HEK293 (cell line): ENCODE results near the gene LSM5.

Source experiments
- CTCF ChIA-PET: fragments of 350-600 bp; formaldehyde crosslinking; extraction: SDS; loops from one replicate; lab custom pipeline; 2021; ENCODE audit warnings: antibody characterized with exemption; lab: Yijun Ruan, JAX
- POLR2A ChIA-PET: fragments of 300-600 bp; formaldehyde crosslinking; extraction: SDS; loops from one replicate; lab custom pipeline; 2020; ENCODE audit warnings: antibody characterized with exemption, inconsistent platforms; lab: Yijun Ruan, JAX
- H3K27ac ChIP-seq: fragments of 200-500 bp; sonication (Bioruptor generic); 2 replicates; pipeline ENCODE4 v1.5.1; 2014; ENCODE audit warnings: low read depth, low read length, control low read depth, inconsistent platforms; ENCODE audit errors: extremely low read depth
- H3K36me3 ChIP-seq, 2 experiments: fragments of 200-500 bp in 1 of 2; sonication (Bioruptor generic) in 1 of 2; 1 replicate in 1 of 2; 2 replicates in 1 of 2; pipeline ENCODE4 v1.5.1; 2014 to 2017; ENCODE audit warnings: inconsistent platforms in 2 of 2, low read length in 2 of 2; ENCODE audit not compliant: control insufficient read depth in 2 of 2, insufficient read depth in 1 of 2
- H3K4me1 ChIP-seq: fragments of 200-500 bp; sonication (Bioruptor generic); 2 replicates; pipeline ENCODE4 v1.5.1; 2014; ENCODE audit warnings: mild to moderate bottlenecking, low read length, inconsistent platforms; ENCODE audit not compliant: control insufficient read depth, insufficient read depth
- H3K4me3 ChIP-seq: 2 replicates; pipeline ENCODE4 v1.5.1; 2011; ENCODE audit warnings: low read depth, mild to moderate bottlenecking, control low read depth, low read length, moderate library complexity
- H3K9me3 ChIP-seq: fragments of 200-500 bp; sonication (Bioruptor generic); 2 replicates; pipeline ENCODE4 v1.5.1; 2014; ENCODE audit warnings: low read depth, low read length, inconsistent platforms; ENCODE audit not compliant: control insufficient read depth, insufficient read depth
- BCL11B ChIP-seq: fragments of 450-650 bp; formaldehyde crosslinking; IDR thresholded peaks from 2 replicates; pipeline ENCODE4 v1.5.1; 2016; ENCODE audit warnings: low read depth, missing biosample characterization, missing genetic modification characterization
- FEZF1 ChIP-seq: fragments of 450-650 bp; formaldehyde crosslinking; IDR thresholded peaks from 2 replicates; pipeline ENCODE4 v1.5.1; 2016; ENCODE audit warnings: missing biosample characterization, missing genetic modification characterization
- GLI4 ChIP-seq: fragments of 450-650 bp; formaldehyde crosslinking; IDR thresholded peaks from 2 replicates; pipeline ENCODE4 v1.5.1; 2016; ENCODE audit warnings: missing biosample characterization, missing genetic modification characterization
- HOXC10 ChIP-seq: sonication (generic); formaldehyde crosslinking; IDR thresholded peaks from 2 replicates; pipeline ENCODE4 v1.8.1; 2023; ENCODE audit warnings: mild to moderate bottlenecking, missing genetic modification reagents
- HOXD13 ChIP-seq: sonication (generic); formaldehyde crosslinking; IDR thresholded peaks from 2 replicates; pipeline ENCODE4 v1.8.0; 2022; ENCODE audit warnings: missing genetic modification reagents, borderline replicate concordance
- KLF8 ChIP-seq: fragments of 450-650 bp; formaldehyde crosslinking; IDR thresholded peaks from 2 replicates; pipeline ENCODE4 v1.5.1; 2016; ENCODE audit warnings: missing biosample characterization, missing genetic modification characterization
- MZF1 ChIP-seq: fragments of 450-650 bp; formaldehyde crosslinking; IDR thresholded peaks from 2 replicates; pipeline ENCODE4 v1.5.1; 2017; ENCODE audit warnings: missing biosample characterization, missing genetic modification characterization, borderline replicate concordance
- OVOL3 ChIP-seq: fragments of 450-650 bp; formaldehyde crosslinking; IDR thresholded peaks from 2 replicates; pipeline ENCODE4 v1.5.1; 2016; ENCODE audit warnings: missing biosample characterization, missing genetic modification characterization
- REST ChIP-seq: fragments of 450-650 bp; formaldehyde crosslinking; IDR thresholded peaks from 2 replicates; pipeline ENCODE4 v1.5.1; 2016; ENCODE audit warnings: missing biosample characterization, missing genetic modification characterization
- SCRT1 ChIP-seq: fragments of 450-650 bp; formaldehyde crosslinking; IDR thresholded peaks from 2 replicates; pipeline ENCODE4 v1.5.1; 2016; ENCODE audit warnings: missing biosample characterization, missing genetic modification characterization, borderline replicate concordance
- SP7 ChIP-seq: fragments of 450-650 bp; formaldehyde crosslinking; IDR thresholded peaks from 2 replicates; pipeline ENCODE4 v1.5.1; 2016; ENCODE audit warnings: missing biosample characterization, missing genetic modification characterization
- TRIM28 ChIP-seq: IDR thresholded peaks from 2 replicates; pipeline ENCODE4 v1.6.1; 2011; ENCODE audit warnings: low read length, control low read depth, borderline replicate concordance
- WT1 ChIP-seq: fragments of 450-650 bp; formaldehyde crosslinking; IDR thresholded peaks from 2 replicates; pipeline ENCODE4 v1.5.1; 2016; ENCODE audit warnings: missing biosample characterization, missing genetic modification characterization
- ZBTB17 ChIP-seq: fragments of 450-650 bp; formaldehyde crosslinking; IDR thresholded peaks from 2 replicates; pipeline ENCODE4 v1.5.1; 2016; ENCODE audit warnings: missing biosample characterization, missing genetic modification characterization
- ZBTB48 ChIP-seq: fragments of 450-650 bp; formaldehyde crosslinking; IDR thresholded peaks from 2 replicates; pipeline ENCODE4 v1.5.1; 2016; ENCODE audit warnings: missing biosample characterization, missing genetic modification characterization
- ZBTB7A ChIP-seq: fragments of 450-650 bp; formaldehyde crosslinking; IDR thresholded peaks from 2 replicates; pipeline ENCODE4 v1.5.1; 2016; ENCODE audit warnings: low read depth, missing biosample characterization, missing genetic modification characterization
- ZNF324 ChIP-seq: fragments of 450-650 bp; formaldehyde crosslinking; IDR thresholded peaks from 2 replicates; pipeline ENCODE4 v1.5.1; 2016; ENCODE audit warnings: missing biosample characterization, missing genetic modification characterization
- ZNF362 ChIP-seq: fragments of 450-650 bp; formaldehyde crosslinking; IDR thresholded peaks from 2 replicates; pipeline ENCODE4 v1.5.1; 2016; ENCODE audit warnings: missing biosample characterization, missing genetic modification characterization
- ZNF473 ChIP-seq: fragments of 450-650 bp; formaldehyde crosslinking; IDR thresholded peaks from 2 replicates; pipeline ENCODE4 v1.5.1; 2017; ENCODE audit warnings: missing biosample characterization, missing genetic modification characterization
- ZNF529 ChIP-seq: fragments of 450-650 bp; formaldehyde crosslinking; IDR thresholded peaks from 2 replicates; pipeline ENCODE4 v1.5.1; 2017; ENCODE audit warnings: missing genetic modification characterization, missing biosample characterization; ENCODE audit not compliant: insufficient replicate concordance
- ZNF561 ChIP-seq: fragments of 450-650 bp; IDR thresholded peaks from 2 replicates; pipeline ENCODE4 v1.5.1; 2018; ENCODE audit warnings: missing biosample characterization, missing genetic modification characterization, borderline replicate concordance
- ZNF600 ChIP-seq: fragments of 450-650 bp; formaldehyde crosslinking; IDR thresholded peaks from 2 replicates; pipeline ENCODE4 v1.5.1; 2016; ENCODE audit warnings: missing biosample characterization, missing genetic modification characterization
- ZNF664 ChIP-seq: fragments of 450-650 bp; formaldehyde crosslinking; IDR thresholded peaks from 2 replicates; pipeline ENCODE4 v1.5.1; 2016; ENCODE audit warnings: missing biosample characterization, missing genetic modification characterization
- ZNF747 ChIP-seq: fragments of 450-650 bp; formaldehyde crosslinking; IDR thresholded peaks from 2 replicates; pipeline ENCODE4 v1.5.1; 2016; ENCODE audit warnings: missing biosample characterization, missing genetic modification characterization
- ZNF777 ChIP-seq: fragments of 450-650 bp; formaldehyde crosslinking; IDR thresholded peaks from 2 replicates; pipeline ENCODE4 v1.5.1; 2017; ENCODE audit warnings: missing biosample characterization, missing genetic modification characterization, borderline replicate concordance
- ZNF785 ChIP-seq: fragments of 450-650 bp; formaldehyde crosslinking; IDR thresholded peaks from 2 replicates; pipeline ENCODE4 v1.5.1; 2016; ENCODE audit warnings: missing biosample characterization, missing genetic modification characterization
- ZNF791 ChIP-seq: fragments of 450-650 bp; formaldehyde crosslinking; IDR thresholded peaks from 2 replicates; pipeline ENCODE4 v1.5.1; 2016; ENCODE audit warnings: missing biosample characterization, missing genetic modification characterization
- ZSCAN16 ChIP-seq: fragments of 450-650 bp; formaldehyde crosslinking; IDR thresholded peaks from 2 replicates; pipeline ENCODE4 v1.5.1; 2016; ENCODE audit warnings: missing biosample characterization, missing genetic modification characterization
- TF ChIP-seq, protein P1 (sequence below): fragments of 450-650 bp; formaldehyde crosslinking; IDR thresholded peaks from 2 replicates; pipeline ENCODE4 v1.5.1; 2016; ENCODE audit warnings: missing biosample characterization, missing genetic modification characterization
- TF ChIP-seq, protein P2 (sequence below): fragments of 450-650 bp; IDR thresholded peaks from 2 replicates; pipeline ENCODE4 v1.5.1; 2018; ENCODE audit warnings: missing biosample characterization, missing genetic modification characterization

Gene LSM5

GRCh38 chr7:32495298-32496051 lies 5.3 kb upstream of the LSM5 start, which contains the start of gene AVL9 (continued):
- TF ChIP-seq ZBTB17 (tag by site-specific recombination) (0 out of 2 replicates have a peak, but pooled peaks have one; percentile 38), ZSCAN16 (tag by site-specific recombination) (no peak), SP7 (peak; percentile 44), ZBTB48 (tag by site-specific recombination) (peak; percentile 28; the same call in 1 of the 2 replicates), GLI4 (tag by site-specific recombination) (no peak), FEZF1 (tag by site-specific recombination) (0 out of 2 replicates have a peak, but pooled peaks have one; percentile 5), ZNF777 (tag by site-specific recombination) (peak; percentile 46; the same call in 1 of the 2 replicates), REST (no peak), KLF8 (tag by site-specific recombination) (peak; percentile 66; the same call in 1 of the 2 replicates), ZNF362 (tag by site-specific recombination) (no peak), ZNF324 (tag by site-specific recombination) (0 out of 2 replicates have a peak, but pooled peaks have one; percentile 33), OVOL3 (0 out of 2 replicates have a peak, but pooled peaks have one; percentile 39)
- TF ChIP-seq, protein P1, sequence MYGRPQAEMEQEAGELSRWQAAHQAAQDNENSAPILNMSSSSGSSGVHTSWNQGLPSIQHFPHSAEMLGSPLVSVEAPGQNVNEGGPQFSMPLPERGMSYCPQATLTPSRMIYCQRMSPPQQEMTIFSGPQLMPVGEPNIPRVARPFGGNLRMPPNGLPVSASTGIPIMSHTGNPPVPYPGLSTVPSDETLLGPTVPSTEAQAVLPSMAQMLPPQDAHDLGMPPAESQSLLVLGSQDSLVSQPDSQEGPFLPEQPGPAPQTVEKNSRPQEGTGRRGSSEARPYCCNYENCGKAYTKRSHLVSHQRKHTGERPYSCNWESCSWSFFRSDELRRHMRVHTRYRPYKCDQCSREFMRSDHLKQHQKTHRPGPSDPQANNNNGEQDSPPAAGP, result peak; percentile 43; the same call in 1 of the 2 replicates
- TF ChIP-seq, protein P2, sequence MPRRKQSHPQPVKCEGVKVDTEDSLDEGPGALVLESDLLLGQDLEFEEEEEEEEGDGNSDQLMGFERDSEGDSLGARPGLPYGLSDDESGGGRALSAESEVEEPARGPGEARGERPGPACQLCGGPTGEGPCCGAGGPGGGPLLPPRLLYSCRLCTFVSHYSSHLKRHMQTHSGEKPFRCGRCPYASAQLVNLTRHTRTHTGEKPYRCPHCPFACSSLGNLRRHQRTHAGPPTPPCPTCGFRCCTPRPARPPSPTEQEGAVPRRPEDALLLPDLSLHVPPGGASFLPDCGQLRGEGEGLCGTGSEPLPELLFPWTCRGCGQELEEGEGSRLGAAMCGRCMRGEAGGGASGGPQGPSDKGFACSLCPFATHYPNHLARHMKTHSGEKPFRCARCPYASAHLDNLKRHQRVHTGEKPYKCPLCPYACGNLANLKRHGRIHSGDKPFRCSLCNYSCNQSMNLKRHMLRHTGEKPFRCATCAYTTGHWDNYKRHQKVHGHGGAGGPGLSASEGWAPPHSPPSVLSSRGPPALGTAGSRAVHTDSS, result no peak

DNA sequence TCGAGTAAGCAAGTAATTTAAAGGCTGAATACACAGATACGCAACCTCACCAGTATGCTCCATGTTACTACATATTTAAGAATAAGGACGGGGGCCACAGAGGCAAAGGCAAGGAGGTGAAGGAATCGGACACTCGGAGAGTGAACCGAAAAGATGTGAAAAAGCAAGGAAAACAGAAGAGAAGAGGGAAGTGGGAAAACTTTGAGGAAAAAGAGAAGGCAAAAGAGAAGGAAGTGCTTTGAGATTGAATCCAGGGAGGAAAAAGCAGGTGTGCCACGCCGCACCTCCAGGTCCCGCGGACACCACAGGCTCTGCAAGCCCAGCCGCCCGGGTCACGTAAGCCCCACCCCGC lies 4.7 kb upstream of the LSM5 start:
- Histone ChIP-seq H3K9me3 (no peaks in the 10 kb centered on the region), H3K4me1 (no peaks in the 10 kb centered on the region; the same call in 1 of the 2 replicates), H3K4me3 (peak overlapping the region; percentile 53), H3K27ac (no peak overlapping the region), H3K36me3 (no peaks in the 10 kb centered on the region)
- CTCF ChIA-PET, result no interaction called here
- POLR2A ChIA-PET, result interaction anchor here (0.6 to 1.7 kb wide), 4 partner anchors 10 to 1427 kb away, joined by 3 to 12 read pairs (median 4); partner anchors contain the start of gene NT5C3A
- TF ChIP-seq ZNF747 (no peak), ZNF664 (tag by site-specific recombination) (no peak), BCL11B (tag by site-specific recombination) (no peak), ZNF785 (no peak), ZNF561 (no peak), TRIM28 (no peak), MZF1 (tag by site-specific recombination) (no peak), ZNF791 (no peak), ZBTB7A (tag by site-specific recombination) (peak; percentile 35; the same call in 1 of the 2 replicates), HOXD13 (CRISPR knock-in tag) (no peak), HOXC10 (CRISPR knock-in tag) (no peak), WT1 (tag by site-specific recombination) (no peak), ZNF473 (tag by site-specific recombination) (no peak), ZNF529 (tag by site-specific recombination) (no peak), SCRT1 (tag by site-specific recombination) (no peak), ZNF600 (peak; percentile 40; the same call in 1 of the 2 replicates)
